ENCODE results near the gene FUNDC1.

FUNDC1 gene

GRCh38 chrX:44474410-44474809 lies 68.2 kb downstream of the FUNDC1 start:
- ATAC-seq: no peak

All from activated CD4-positive, CD25-positive, alpha-beta regulatory T cell treated with anti-CD3 and anti-CD28 coated beads, Interleukin-2, amount 50 U/mL, for 24 hours (primary cell).